OCI-LY7 (cell line): ENCODE measurements around the gene PDCD1.

ENCODE experiments used
- CTCF ChIP-seq: fragments of 200-600 bp; sonication (generic); conservative IDR thresholded peaks from 2 replicates; pipeline ENCODE4 v1.5.1; 2014; ENCODE audit warnings: mild to moderate bottlenecking, antibody characterized with exemption, low read length, moderate library complexity, mixed read lengths
- EZH2phosphoT487 ChIP-seq: fragments of 200-600 bp; sonication (generic); IDR thresholded peaks from 2 replicates; pipeline ENCODE4 v1.6.1; 2018; ENCODE audit warnings: low read depth, borderline replicate concordance, mild to moderate bottlenecking, mixed run types, antibody characterized with exemption, low read length, moderate library complexity, mixed read lengths

DNA sequence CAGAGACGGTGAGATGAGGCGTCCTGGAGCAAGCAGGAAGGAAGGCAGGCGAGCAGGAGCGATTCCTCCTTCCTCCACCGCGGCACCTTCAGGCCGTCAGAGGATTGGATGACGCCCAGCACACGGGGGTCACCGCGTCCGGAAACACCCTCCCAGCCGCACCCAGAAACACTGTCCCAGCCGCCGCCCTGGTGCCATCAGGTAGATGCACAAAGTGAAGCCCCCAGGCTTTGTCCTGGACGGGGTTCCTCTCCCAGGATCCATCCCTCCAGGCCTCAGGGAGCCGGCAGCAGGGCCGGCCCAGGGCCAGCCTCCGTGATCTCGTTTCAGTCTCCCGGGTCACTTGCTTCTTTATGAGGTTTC is 42.3 kb upstream of the PDCD1 start:
- TF ChIP-seq CTCF (no peak), EZH2phosphoT487 (no peak)
